B cell (primary cell): ENCODE measurements around the gene CASP8AP2. TPM values are rescaled to one million over a fixed set of nuclear protein-coding genes. Genes with fewer than 3 reads are reported as not detected.
A peak's percentile ranks its signal among the peaks of the same experiment; 100 is the strongest.

ENCODE experiments used
- ATAC-seq: fragments of 200-7000 bp; cut with Tn5 transposase; one replicate; pipeline ENCODE4 v1.10.0; 2021; ENCODE audit warnings: low read depth, mild to moderate bottlenecking, moderate number of reproducible peaks, moderate library complexity
- CTCF ChIA-PET: fragments of 350-600 bp; sonication (Branson Sonifier 250); formaldehyde crosslinking; loops from one replicate; lab custom pipeline; 2021; ENCODE audit warnings: antibody characterized with exemption, inconsistent platforms; lab: Charles Lee
- POLR2A ChIA-PET: fragments of 350-600 bp; sonication (Branson Sonifier 250); formaldehyde crosslinking; loops from one replicate; lab custom pipeline; 2021; ENCODE audit warnings: antibody characterized with exemption; lab: Charles Lee
- DNase-seq: peaks from one replicate; pipeline ENCODE4 v3.0.0; 2013
- H2AFZ ChIP-seq: 2 replicates; pipeline ENCODE4 v1.6.1; 2012; ENCODE audit warnings: mild to moderate bottlenecking, low read depth, low read length; ENCODE audit not compliant: insufficient read depth, poor library complexity, severe bottlenecking
- H3K27ac ChIP-seq, 2 donors: 1 replicate in 1 of 2; 2 replicates in 1 of 2; pipeline ENCODE4 v1.5.1; 2012 to 2013; ENCODE audit warnings: low read length in 2 of 2, mild to moderate bottlenecking in 2 of 2, moderate library complexity in 1 of 2
- H3K27me3 ChIP-seq, 4 experiments: fragments of 200-600 bp in 1 of 4; sonication (generic) in 1 of 4; replicated peaks in 1 of 4; 1 replicate in 2 of 4; 2 replicates in 2 of 4; pipeline versions ENCODE4 v1.6.1 to v1.7.0; 2013 to 2016; ENCODE audit warnings: low read length in 3 of 4, mild to moderate bottlenecking in 2 of 4, mixed read lengths in 1 of 4, moderate library complexity in 1 of 4; ENCODE audit not compliant: insufficient read depth in 4 of 4, control insufficient read depth in 3 of 4; ENCODE audit errors: control extremely low read depth in 1 of 4
- H3K36me3 ChIP-seq, 2 experiments: replicated peaks in 1 of 2; 1 replicate in 1 of 2; 2 replicates in 1 of 2; pipeline versions ENCODE4 v1.6.1 to v1.7.1; 2013; ENCODE audit warnings: low read length in 1 of 2; ENCODE audit not compliant: insufficient read depth in 2 of 2, control insufficient read depth in 1 of 2; ENCODE audit errors: control extremely low read depth in 1 of 2, extremely low read depth in 1 of 2
- H3K4me1 ChIP-seq, 2 donors: fragments of 200-600 bp in 1 of 2; sonication (generic) in 1 of 2; 1 replicate in 1 of 2; 2 replicates in 1 of 2; pipeline versions ENCODE4 v1.5.1 to v1.6.1; 2013 to 2017; ENCODE audit warnings: low read length in 2 of 2; ENCODE audit not compliant: control insufficient read depth in 2 of 2, insufficient read depth in 2 of 2
- H3K4me2 ChIP-seq: replicated peaks from 2 replicates; pipeline ENCODE3; 2012; ENCODE audit warnings: mild to moderate bottlenecking, low read depth, low read length; ENCODE audit not compliant: poor library complexity, severe bottlenecking
- H3K4me3 ChIP-seq, 5 experiments: fragments of 200-600 bp in 1 of 5; sonication (generic) in 1 of 5; 1 replicate in 3 of 5; 2 replicates in 2 of 5; pipeline versions ENCODE4 v1.5.1 to v1.7.0; 2011 to 2016; ENCODE audit warnings: low read length in 4 of 5, mild to moderate bottlenecking in 4 of 5, low read depth in 2 of 5, control low read depth in 1 of 5, moderate library complexity in 1 of 5; ENCODE audit not compliant: insufficient read depth in 1 of 5; ENCODE audit errors: control extremely low read depth in 1 of 5, extremely low read depth in 1 of 5
- H3K79me2 ChIP-seq: fragments of 200-600 bp; sonication (generic); one replicate; pipeline ENCODE4 v1.6.0; 2016; ENCODE audit warnings: low read length; ENCODE audit not compliant: control insufficient read depth, insufficient read depth
- H3K9ac ChIP-seq: fragments of 200-600 bp; sonication (generic); 2 replicates; pipeline ENCODE4 v1.6.1; 2017; ENCODE audit warnings: mild to moderate bottlenecking, low read length, moderate library complexity
- H3K9me3 ChIP-seq, 3 donors: one replicate each; pipeline versions ENCODE4 v1.6.1 to v1.7.1; 2013; ENCODE audit warnings: low read length in 2 of 3; ENCODE audit not compliant: control insufficient read depth in 2 of 3, insufficient read depth in 1 of 3; ENCODE audit errors: control extremely low read depth in 1 of 3
- H4K20me1 ChIP-seq: 2 replicates; pipeline ENCODE4 v1.6.0; 2012; ENCODE audit warnings: mild to moderate bottlenecking, low read length; ENCODE audit not compliant: insufficient read depth, control insufficient read depth, poor library complexity, severe bottlenecking
- H3K27ac Mint-ChIP-seq: one replicate; pipeline ENCODE4 v1.8.0; 2021; ENCODE audit warnings: mixed read lengths
- H3K27me3 Mint-ChIP-seq: one replicate; pipeline ENCODE4 v1.8.0; 2021; ENCODE audit warnings: mixed read lengths
- H3K4me1 Mint-ChIP-seq: one replicate; pipeline ENCODE4 v1.8.0; 2021; ENCODE audit warnings: mixed read lengths
- H3K4me3 Mint-ChIP-seq: one replicate; pipeline ENCODE4 v1.8.0; 2021; ENCODE audit warnings: mixed read lengths
- H3K9me3 Mint-ChIP-seq: one replicate; pipeline ENCODE4 v1.8.0; 2022; ENCODE audit warnings: mixed read lengths; ENCODE audit not compliant: insufficient read depth
- EZH2 ChIP-seq: IDR thresholded peaks from 2 replicates; pipeline ENCODE4 v1.6.1; 2012; ENCODE audit warnings: borderline replicate concordance, low read depth, mild to moderate bottlenecking, moderate library complexity, low read length; ENCODE audit not compliant: insufficient read depth, poor library complexity, severe bottlenecking
- WGBS: methylation state at CpG from one replicate; pipeline ENCODE4 v1.1.5; 2013; ENCODE audit warnings: missing lambda C conversion rate; ENCODE audit not compliant: insufficient coverage; 5-methylcytosine and 5-hydroxymethylcytosine counted together
- intact Hi-C: fragments of 100-400 bp; cut with micrococcal nuclease; formaldehyde crosslinking; loops from one replicate; pipeline ENCODE4 v1.10.0; 2022
- polyA plus RNA-seq: library from polyadenylated mRNA; depleted of rRNA; stranded (reverse); fragments of >200 nt; gene quantifications from 2 replicates; pipeline ENCODE4 v1.2.3, GENCODE V29; 2012
- total RNA-seq, 2 donors: library from RNA; stranded (reverse); fragments of 120-200 nt in 1 of 2; gene quantifications; 1 replicate in 1 of 2; 2 replicates in 1 of 2; pipeline versions ENCODE4 v1.2.3 to v1.2.4, GENCODE V29; 2013 to 2022
- TF ChIP-seq, protein P1 (sequence below): fragments of 200-600 bp; IDR thresholded peaks from one replicate; pipeline ENCODE4 v1.8.0; 2022; ENCODE audit warnings: antibody characterized with exemption, mild to moderate bottlenecking

CASP8AP2 gene
- total and polyA plus RNA-seq, 2 donors (not counting 1 experiment from before 2014, with no cell fraction given): 5.9 to 30.6 TPM

DNA sequence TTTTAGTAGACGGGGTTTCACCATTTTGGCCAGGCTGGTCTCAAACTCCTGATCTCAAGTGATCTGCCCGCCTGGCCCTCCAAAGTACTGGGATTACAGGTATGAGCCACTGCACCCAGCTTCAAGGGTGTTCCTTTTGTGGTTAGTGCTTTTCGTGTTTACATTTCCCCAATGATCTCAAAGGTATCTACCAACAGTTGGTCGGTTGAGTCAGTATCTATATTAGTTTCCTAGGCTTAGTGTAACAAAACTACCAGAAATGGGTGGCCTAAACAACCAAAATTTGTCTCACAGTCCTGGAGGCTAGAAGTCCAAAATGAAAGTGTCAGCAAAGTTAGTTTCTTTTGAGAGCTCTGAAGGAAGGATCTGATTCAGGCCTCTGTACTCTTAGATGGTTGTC, 30.1 kb downstream of the CASP8AP2 start:
- Mint-ChIP-seq H3K27me3 (no peaks in the 10 kb centered on the region), H3K27ac (no peak overlapping the region), H3K4me1 (peaks cover 15% of the 10 kb centered on the region), H3K9me3 (no peaks in the 10 kb centered on the region), H3K4me3 (no peak overlapping the region)
- H3K4me2 ChIP-seq: no peak overlapping the region
- H3K4me1 ChIP-seq: peaks cover 6 to 9% of the 10 kb centered on the region in 2 donors
- DNase-seq (no peak), ATAC-seq (no peak)
- H3K36me3 ChIP-seq: peaks cover 23 to 61% of the 10 kb centered on the region in 2 experiments
- ChIA-PET CTCF (interaction anchor here (1.0 kb wide), 1 partner anchor 81 kb away, joined by 3 read pairs; no protein-coding TSS in a partner anchor), POLR2A (interaction anchor here (0.7 kb wide), 1 partner anchor 488 kb away, joined by 8 read pairs; no protein-coding TSS in a partner anchor)
- H4K20me1 ChIP-seq: no peaks in the 10 kb centered on the region
- no peak overlapping the region for H3K4me3 ChIP-seq
- WGBS: 100% methylated on average over 2 of the region's 4 CpGs
- H2AFZ ChIP-seq: no peak overlapping the region
- no peak overlapping the region for H3K9ac ChIP-seq
- intact Hi-C loops: no loop called here
- no peaks in the 10 kb centered on the region for H3K9me3 ChIP-seq
- TF ChIP-seq, protein P1, sequence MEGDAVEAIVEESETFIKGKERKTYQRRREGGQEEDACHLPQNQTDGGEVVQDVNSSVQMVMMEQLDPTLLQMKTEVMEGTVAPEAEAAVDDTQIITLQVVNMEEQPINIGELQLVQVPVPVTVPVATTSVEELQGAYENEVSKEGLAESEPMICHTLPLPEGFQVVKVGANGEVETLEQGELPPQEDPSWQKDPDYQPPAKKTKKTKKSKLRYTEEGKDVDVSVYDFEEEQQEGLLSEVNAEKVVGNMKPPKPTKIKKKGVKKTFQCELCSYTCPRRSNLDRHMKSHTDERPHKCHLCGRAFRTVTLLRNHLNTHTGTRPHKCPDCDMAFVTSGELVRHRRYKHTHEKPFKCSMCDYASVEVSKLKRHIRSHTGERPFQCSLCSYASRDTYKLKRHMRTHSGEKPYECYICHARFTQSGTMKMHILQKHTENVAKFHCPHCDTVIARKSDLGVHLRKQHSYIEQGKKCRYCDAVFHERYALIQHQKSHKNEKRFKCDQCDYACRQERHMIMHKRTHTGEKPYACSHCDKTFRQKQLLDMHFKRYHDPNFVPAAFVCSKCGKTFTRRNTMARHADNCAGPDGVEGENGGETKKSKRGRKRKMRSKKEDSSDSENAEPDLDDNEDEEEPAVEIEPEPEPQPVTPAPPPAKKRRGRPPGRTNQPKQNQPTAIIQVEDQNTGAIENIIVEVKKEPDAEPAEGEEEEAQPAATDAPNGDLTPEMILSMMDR: no peak
- TF ChIP-seq EZH2: no peak
- no peaks in the 10 kb centered on the region for H3K79me2 ChIP-seq
- H3K27me3 ChIP-seq: no peaks in the 10 kb centered on the region
- no peak overlapping the region for H3K27ac ChIP-seq

- ChIA-PET CTCF (interaction anchor here (1.8 kb wide), 1 partner anchor 10 kb away, joined by 6 read pairs; no protein-coding TSS in a partner anchor), POLR2A (no interaction called here)
- peak; percentile 14 for DNase-seq
- H3K36me3 ChIP-seq: peaks cover 24 to 57% of the 10 kb centered on the region in 2 experiments
- peak overlapping the region; percentile 75 for H3K27ac Mint-ChIP-seq
- H3K27ac ChIP-seq: peak overlapping the region in 1 of 2 donors; percentile 27
- no peaks in the 10 kb centered on the region for H4K20me1 ChIP-seq
- no peak overlapping the region for H3K9ac ChIP-seq
- no peaks in the 10 kb centered on the region for H3K27me3 Mint-ChIP-seq
- no peaks in the 10 kb centered on the region for H3K79me2 ChIP-seq
- peaks cover 0 to 3% (median 0%) of the 10 kb centered on the region in 3 donors for H3K9me3 ChIP-seq
- no peak overlapping the region for H2AFZ ChIP-seq
- peaks cover 15% of the 10 kb centered on the region for H3K4me1 Mint-ChIP-seq
- no peaks in the 10 kb centered on the region for H3K9me3 Mint-ChIP-seq
- peak overlapping the region; percentile 40 for H3K4me3 Mint-ChIP-seq
- H3K4me1 ChIP-seq: peaks cover 6 to 9% of the 10 kb centered on the region in 2 donors
- H3K4me2 ChIP-seq: peak overlapping the region; percentile 21
- no peaks in the 10 kb centered on the region for H3K27me3 ChIP-seq
- WGBS: 56% methylated on average over 5 of the region's 5 CpGs
- TF ChIP-seq, protein P1: no peak
- TF ChIP-seq EZH2: no peak
- intact Hi-C loops: no loop called here
- no peak for ATAC-seq
- no peak overlapping the region for H3K4me3 ChIP-seq
These were observed 32.6 kb downstream of the CASP8AP2 start for GRCh38 chr6:89862273-89862672.
